Kidney (tissue), 14 donors: Measurements from ENCODE around the gene ITGA3. TPM values are rescaled to one million over a fixed set of nuclear protein-coding genes. Genes with fewer than 3 reads are reported as not detected.
A peak's percentile ranks its signal among the peaks of the same experiment; 100 is the strongest.

Source experiments
- DNase-seq, 5 donors: peaks; one replicate each; pipeline ENCODE4 v3.0.0-alpha.2; 2013 to 2020
- FAIRE-seq: peaks from 2 replicates; lab custom pipeline; 2012; peaks lifted over from hg19 to GRCh38; lab: Jason Lieb, UNC
- H3K27ac ChIP-seq, 2 donors: one replicate each; pipeline ENCODE4 v1.7.0; 2013; ENCODE audit warnings: low read depth in 2 of 2, low read length in 2 of 2, inconsistent platforms in 1 of 2
- H3K27me3 ChIP-seq: one replicate; pipeline ENCODE4 v1.7.1; 2013; ENCODE audit warnings: low read length, inconsistent platforms; ENCODE audit not compliant: control insufficient read depth, insufficient read depth
- H3K36me3 ChIP-seq, 3 donors: one replicate each; pipeline versions ENCODE4 v1.7.0 to v1.7.1; 2013; ENCODE audit warnings: low read length in 3 of 3, control low read depth in 1 of 3, inconsistent platforms in 1 of 3; ENCODE audit not compliant: insufficient read depth in 3 of 3, control insufficient read depth in 2 of 3
- H3K4me1 ChIP-seq, 3 donors: one replicate each; pipeline versions ENCODE4 v1.7.0 to v1.7.1; 2013; ENCODE audit warnings: low read length in 3 of 3, inconsistent platforms in 1 of 3, low read depth in 1 of 3; ENCODE audit not compliant: control insufficient read depth in 2 of 3, insufficient read depth in 2 of 3
- H3K4me3 ChIP-seq, 3 donors: one replicate each; pipeline versions ENCODE4 v1.7.0 to v1.8.1; 2013; ENCODE audit warnings: low read length in 3 of 3, control low read depth in 1 of 3, inconsistent platforms in 1 of 3
- H3K9ac ChIP-seq, 3 donors: one replicate each; pipeline versions ENCODE4 v1.7.0 to v1.7.1; 2013; ENCODE audit warnings: low read length in 3 of 3, control low read depth in 1 of 3, inconsistent platforms in 1 of 3
- H3K9me3 ChIP-seq, 3 donors: one replicate each; pipeline versions ENCODE4 v1.7.0 to v1.7.1; 2013; ENCODE audit warnings: low read length in 3 of 3, control low read depth in 1 of 3, inconsistent platforms in 1 of 3; ENCODE audit not compliant: control insufficient read depth in 2 of 3, insufficient read depth in 1 of 3
- intact Hi-C: fragments of 100-400 bp; cut with DNase I; formaldehyde crosslinking; loops from one replicate; pipeline ENCODE4 v1.11.1; 2022
- polyA plus RNA-seq: library from polyadenylated mRNA; stranded (reverse); fragments of 350-450 nt; fragmentation: Illumina TruSeq; extraction: RNeasy Lipid Tissue Mini Kit (QIAGEN cat#74804); gene quantifications from one replicate; pipeline ENCODE4 v1.2.3, GENCODE V29; 2014; ENCODE audit warnings: low read depth, low replicate concordance; ENCODE audit not compliant: insufficient read depth
- total RNA-seq: library from RNA; stranded (reverse); fragmentation: NEBNext Ultra II Directional; extraction: Animal tissue kit (Norgen Biotek cat#: 25700); gene quantifications from one replicate; pipeline ENCODE4 v1.2.1, GENCODE V29; 2021
- TF ChIP-seq, protein P1 (sequence below): IDR thresholded peaks from 3 replicates; pipeline ENCODE4 v1.5.1; 2012; ENCODE audit warnings: mild to moderate bottlenecking, moderate library complexity, borderline replicate concordance; ENCODE audit not compliant: insufficient read depth; ENCODE audit errors: extremely low read depth
- donor health status: control.
- donor health status: control.
- donor health status: control.
- donor health status: control.
- donor health status: control.
- donor health status: DM: yes; HTN: yes; CAD: no.
- donor health status: Normal renal cell carcinoma (clear cell type).

ITGA3 gene
- total and polyA plus RNA-seq, 2 donors from 2014 or later, result 117 to 367 TPM

DNA sequence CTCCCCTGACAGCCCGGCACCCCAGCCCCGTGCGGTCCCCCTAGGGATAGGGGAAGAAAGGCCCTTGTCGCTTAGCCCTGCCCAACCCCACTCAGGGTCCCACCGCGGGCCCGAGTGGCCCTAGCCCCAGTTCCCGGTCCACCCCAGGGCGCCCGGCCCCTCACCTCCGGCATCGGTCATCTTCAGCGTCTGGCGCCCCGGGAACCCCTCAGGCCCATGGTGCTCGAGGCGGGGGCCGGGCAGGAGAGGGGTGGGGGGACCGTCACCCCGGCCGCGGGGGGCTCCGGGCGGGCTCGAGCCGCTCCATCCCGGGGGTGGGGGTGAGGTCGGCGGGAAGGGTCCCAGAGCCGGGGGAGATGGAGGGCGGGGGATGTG lies 73.4 kb downstream of the ITGA3 start:
- Histone ChIP-seq H3K9ac (no peak overlapping the region), H3K4me1 (peaks cover 0 to 22% (median 17%) of the 10 kb centered on the region in 3 donors), H3K27me3 (no peaks in the 10 kb centered on the region), H3K36me3 (no peaks in the 10 kb centered on the region), H3K27ac (no peak overlapping the region), H3K9me3 (no peaks in the 10 kb centered on the region), H3K4me3 (peak overlapping the region in 2 of 3 donors; percentile 41 to 48)
- TF ChIP-seq, protein P1, sequence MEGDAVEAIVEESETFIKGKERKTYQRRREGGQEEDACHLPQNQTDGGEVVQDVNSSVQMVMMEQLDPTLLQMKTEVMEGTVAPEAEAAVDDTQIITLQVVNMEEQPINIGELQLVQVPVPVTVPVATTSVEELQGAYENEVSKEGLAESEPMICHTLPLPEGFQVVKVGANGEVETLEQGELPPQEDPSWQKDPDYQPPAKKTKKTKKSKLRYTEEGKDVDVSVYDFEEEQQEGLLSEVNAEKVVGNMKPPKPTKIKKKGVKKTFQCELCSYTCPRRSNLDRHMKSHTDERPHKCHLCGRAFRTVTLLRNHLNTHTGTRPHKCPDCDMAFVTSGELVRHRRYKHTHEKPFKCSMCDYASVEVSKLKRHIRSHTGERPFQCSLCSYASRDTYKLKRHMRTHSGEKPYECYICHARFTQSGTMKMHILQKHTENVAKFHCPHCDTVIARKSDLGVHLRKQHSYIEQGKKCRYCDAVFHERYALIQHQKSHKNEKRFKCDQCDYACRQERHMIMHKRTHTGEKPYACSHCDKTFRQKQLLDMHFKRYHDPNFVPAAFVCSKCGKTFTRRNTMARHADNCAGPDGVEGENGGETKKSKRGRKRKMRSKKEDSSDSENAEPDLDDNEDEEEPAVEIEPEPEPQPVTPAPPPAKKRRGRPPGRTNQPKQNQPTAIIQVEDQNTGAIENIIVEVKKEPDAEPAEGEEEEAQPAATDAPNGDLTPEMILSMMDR, result no peak
- DNase-seq (no peak), FAIRE-seq (no peak)
- intact Hi-C loops, result no loop called here

DNA sequence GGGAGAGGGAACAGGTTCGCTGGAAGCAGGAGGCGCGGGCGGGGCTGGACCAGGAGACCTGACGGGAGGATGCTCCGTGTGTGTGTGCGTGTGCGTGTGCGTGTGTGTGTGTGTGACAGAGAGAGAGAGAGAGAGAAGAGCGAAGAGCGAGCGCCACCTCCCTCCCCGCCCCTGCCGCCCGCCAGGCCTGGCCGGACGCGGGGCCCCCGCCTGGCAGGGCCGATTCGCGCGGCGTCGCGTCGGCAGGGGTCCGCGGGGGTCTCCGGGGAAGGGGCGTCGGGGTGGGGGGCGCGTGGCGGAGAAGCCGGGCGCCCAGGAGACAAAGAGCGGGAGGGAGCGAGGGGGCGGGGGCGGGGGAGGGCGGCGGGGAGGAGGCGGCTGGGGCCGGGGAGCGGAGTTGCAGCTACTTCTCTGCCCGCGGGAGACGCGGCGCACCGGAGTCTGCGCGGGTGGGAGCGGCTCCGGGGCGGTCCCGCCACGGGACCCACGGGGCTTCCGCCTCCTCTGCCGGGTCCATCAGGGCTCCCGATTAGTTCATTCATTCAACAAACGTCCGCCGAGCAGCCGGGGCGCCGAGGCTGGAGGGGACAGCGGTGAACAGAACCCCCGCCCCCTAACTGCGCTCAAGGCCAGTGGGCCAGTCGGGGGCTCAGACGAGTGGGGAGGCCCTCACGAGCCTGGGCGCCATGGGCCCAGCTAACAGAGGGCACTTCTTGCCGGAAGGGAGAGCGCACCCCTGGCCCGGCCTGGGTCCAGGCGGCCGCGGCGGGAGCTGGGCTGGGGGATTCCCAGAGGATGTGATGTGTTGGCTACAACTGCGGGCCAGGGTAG lies 74.0 kb downstream of the ITGA3 start, which contains the start of gene SAMD14:
SAMD14 (minus strand) TSS at position 433 of the 831 bp plus-strand sequence. CDS start 5,201 bp downstream, outside the sequence.
- H3K27me3 ChIP-seq, result no peaks in the 10 kb centered on the region
- H3K9ac ChIP-seq, result peak within 1 kb of the TSS in 2 of 3 donors; percentile 1 to 18
- H3K36me3 ChIP-seq, result peaks cover 0 to 3% (median 0%) of the 10 kb centered on the region in 3 donors
- FAIRE-seq (no peak), DNase-seq (peak; percentile 68 to 90 (median 82))
- H3K27ac ChIP-seq, result no peak within 1 kb of the TSS
- no peaks in the 10 kb centered on the region for H3K9me3 ChIP-seq
- TF ChIP-seq, protein P1, result no peak
- peak within 1 kb of the TSS; percentile 40 to 56 (median 41) for H3K4me3 ChIP-seq
- intact Hi-C loops, result no loop called here
- peaks cover 0 to 26% (median 21%) of the 10 kb centered on the region in 3 donors for H3K4me1 ChIP-seq

DNA sequence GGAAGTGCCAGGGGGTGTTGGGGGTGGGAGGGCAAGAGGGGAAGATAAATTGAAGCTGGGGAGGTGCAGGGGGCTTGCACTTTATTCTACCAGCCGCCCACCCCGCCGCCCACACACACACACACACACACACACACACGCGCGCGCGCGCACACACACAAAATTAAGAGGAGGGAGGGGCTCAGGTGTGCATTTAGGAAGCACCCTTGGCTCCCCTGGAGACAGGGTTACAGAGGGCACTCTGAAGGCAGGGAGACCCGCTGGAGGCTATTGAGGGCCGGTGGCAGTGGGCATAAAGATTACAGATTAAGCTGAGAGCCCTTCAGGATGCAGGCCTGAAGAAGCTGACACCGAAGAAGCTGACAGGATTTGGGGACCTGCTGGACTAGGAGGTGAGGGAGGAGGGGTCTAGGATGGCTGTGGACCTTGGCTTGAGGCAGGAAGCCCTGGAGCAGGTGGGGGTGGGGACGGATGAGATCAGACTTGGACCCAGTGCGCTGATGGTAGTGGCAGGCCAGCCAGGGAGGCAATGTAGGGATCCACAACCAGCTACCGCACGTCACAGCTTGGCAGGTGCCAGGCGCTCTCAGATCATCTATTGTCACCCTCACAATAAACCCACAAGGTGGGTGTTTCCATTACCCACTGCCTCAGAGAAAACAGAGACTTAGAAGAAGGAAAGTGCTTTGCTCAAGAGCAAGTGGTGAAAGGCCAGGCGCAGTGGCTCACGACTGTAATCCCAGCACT lies 74.8 kb downstream of the ITGA3 start:
- peaks cover 0 to 3% (median 0%) of the 10 kb centered on the region in 3 donors for H3K36me3 ChIP-seq
- no peaks in the 10 kb centered on the region for H3K9me3 ChIP-seq
- H3K9ac ChIP-seq, result no peak overlapping the region
- H3K4me1 ChIP-seq, result peaks cover 0 to 26% (median 21%) of the 10 kb centered on the region in 3 donors
- H3K27me3 ChIP-seq, result no peaks in the 10 kb centered on the region
- H3K4me3 ChIP-seq, result no peak overlapping the region
- TF ChIP-seq, protein P1, result no peak
- intact Hi-C loops, result no loop called here
- H3K27ac ChIP-seq, result no peak overlapping the region
- peak in 2 of 5 donors; percentile 36 to 76 for DNase-seq
- no peak for FAIRE-seq
